ENCODE results near the gene TMEM175.

- TF ChIP-seq CTCF (IDR thresholded peaks at IDR 0.05) = no peak
- no peak for TF ChIP-seq POLR2A (IDR thresholded peaks at IDR 0.05)
Observed at GRCh38 chr4:898869-899555, 33.2 kb upstream of the TMEM175 start.

All from body of pancreas (tissue), 4 donors.